CD4-positive, alpha-beta T cell treated with Interleukin-17A for 4 hours (primary cell): Measurements from ENCODE around the gene SLC6A6.

ENCODE experiments used
- DNase-seq: peaks from one replicate; pipeline ENCODE4 v3.0.0-alpha.2; 2020; ENCODE audit warnings: mixed read lengths

SLC6A6 gene

DNA sequence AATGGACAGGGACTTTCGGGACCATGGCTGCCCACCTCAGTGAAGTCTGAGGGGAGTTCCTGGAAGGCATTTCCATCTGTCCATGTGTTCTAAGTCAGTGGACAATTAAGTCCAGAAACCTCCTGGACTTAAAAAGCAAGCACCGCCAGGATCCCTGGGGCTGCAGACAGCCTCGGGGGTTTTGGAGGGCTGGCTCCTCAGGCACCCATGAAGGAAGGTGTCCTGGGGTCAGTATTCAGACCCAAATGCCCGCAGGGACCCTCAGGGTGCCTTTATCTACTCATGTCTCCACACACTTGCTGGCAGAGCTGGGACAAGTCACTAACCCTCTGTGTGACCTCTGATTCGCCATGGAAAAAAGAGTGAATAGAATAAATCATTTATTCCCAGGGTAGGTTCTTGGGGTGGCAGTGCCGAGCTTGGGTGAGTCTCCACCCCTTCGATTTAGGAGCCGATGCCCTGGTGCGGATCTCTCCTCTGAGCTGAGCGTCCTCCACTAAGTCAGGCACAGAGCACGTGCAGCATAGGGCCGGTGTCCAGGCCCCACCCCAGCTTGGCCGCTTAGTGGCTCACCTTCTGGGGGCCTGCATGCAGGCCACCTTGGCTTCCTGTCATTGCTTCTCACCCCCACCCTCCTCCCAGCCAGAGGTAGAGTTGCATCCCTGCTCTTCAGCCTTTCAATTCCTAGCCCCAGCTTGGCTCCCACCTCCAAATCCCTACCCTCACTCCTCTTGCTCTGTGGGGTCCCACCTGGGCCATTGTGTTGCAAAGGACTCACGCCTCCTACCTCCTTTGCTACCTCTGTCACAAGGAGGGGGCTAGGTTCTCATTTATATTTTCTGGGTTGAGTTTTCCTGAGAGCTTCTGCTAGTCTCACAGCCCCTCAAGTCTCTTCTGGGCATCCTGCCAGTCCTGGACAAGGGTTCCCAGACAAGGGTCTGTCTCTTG is 19.9 kb downstream of the SLC6A6 start:
- no peak for DNase-seq

DNA sequence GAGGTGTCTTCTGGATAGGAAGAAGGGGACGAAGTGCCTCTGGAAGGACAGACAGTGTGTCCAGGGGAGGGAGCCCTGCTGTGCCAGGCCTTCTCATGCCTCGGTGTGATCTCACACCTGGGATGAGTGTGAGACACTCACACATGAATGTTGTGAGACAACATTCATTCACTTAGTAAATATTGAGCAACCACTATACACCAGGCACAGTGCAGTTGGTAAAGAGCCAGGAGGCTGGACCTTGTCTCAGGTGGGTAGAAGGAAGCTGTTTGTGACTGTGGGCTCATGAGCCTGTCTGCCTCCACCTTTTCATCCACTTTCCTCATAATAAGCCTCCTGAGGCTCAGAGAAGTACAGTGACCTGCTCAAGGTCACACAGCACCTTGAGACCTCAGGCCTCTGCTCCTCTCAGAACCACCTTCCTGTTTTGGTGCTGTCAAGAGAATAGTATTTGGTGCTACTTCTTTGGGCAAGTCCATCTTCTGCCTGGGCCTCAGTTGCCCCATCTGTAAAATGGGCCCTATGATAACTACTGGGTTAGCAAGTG is 20.9 kb downstream of the SLC6A6 start:
- DNase-seq: no peak

DNA sequence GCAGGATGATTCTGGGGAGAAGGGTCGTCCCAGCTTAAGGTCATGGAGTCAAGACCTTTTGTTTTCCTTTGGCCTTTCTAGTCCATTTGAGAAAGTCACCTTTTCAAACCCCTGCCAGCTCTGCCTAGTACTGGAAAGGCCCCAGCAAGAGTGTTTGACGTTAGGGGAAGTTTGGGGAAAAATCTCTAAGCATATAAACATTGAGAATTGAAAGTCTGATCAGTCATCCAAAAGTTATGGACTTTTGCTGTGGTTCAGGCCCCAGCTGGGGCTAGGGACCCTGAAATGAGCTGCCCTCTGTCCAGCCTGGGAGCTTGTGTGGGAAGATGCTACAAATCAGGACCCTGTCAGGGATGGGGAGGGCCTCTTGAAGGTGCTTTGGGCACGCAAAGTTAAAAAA is 21.6 kb downstream of the SLC6A6 start:
- no peak for DNase-seq

GRCh38 chr3:14424711-14425580 is 22.5 kb downstream of the SLC6A6 start:
- DNase-seq: peak; percentile 73

DNA sequence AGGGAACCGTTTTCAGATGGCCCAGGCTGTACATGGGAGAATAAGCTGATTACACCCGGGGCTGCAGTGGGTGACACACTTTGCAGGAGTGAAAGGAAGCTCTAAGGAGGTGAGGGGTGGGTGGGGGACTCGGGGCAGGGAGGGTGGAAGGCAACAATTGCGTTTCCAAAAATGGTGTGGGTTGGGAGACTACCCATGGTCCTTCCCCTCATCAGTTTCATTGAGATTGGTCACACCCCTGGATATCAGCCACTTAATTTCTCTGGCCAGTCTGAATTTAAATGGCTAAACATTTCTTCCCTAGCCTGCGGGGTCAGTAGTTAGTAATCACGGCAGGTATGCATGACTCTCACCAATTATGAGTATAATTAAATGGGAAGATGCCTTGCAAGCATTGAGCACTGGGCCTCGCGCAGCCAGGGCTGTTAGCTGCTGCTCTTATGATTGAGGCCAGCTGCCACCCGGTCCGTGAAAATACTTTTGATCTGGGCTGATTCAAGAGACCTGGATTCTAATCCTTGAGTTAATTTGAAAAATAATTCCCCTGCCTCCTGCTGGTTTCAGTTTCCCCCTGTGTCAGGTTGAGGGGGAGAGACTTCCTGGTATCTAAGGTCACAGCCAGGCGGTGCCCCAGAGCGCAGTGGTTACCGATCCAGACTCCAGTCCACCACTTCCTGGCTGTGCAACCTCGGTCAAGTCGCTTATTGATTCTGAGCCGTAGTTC is 23.3 kb downstream of the SLC6A6 start:
- DNase-seq: peak; percentile 70

GRCh38 chr3:14426305-14426620 is 23.9 kb downstream of the SLC6A6 start:
- no peak for DNase-seq

GRCh38 chr3:14428087-14429033 is 26.0 kb downstream of the SLC6A6 start:
- no peak for DNase-seq

GRCh38 chr3:14429237-14429636 is 26.8 kb downstream of the SLC6A6 start:
- DNase-seq: peak; percentile 53

DNA sequence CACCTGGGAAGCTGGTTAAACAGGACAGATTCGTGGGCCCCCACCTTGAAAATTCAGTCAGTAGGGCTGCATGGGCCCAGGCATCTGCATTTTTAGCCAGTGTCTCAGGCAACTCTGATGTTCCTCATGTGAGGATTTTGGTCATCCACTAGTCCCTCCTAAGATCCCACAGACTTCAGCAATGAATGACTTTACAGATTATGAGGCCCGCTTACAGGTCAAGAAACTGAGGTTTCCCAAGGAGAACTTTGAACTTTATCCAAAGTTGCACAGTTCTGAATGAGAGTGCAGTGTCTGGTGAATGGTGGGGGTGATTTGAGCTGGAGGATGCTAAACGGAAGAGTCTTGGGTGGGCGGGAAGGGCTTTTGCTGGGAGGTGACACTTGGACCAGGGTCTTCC is 27.2 kb downstream of the SLC6A6 start:
- no peak for DNase-seq

DNA sequence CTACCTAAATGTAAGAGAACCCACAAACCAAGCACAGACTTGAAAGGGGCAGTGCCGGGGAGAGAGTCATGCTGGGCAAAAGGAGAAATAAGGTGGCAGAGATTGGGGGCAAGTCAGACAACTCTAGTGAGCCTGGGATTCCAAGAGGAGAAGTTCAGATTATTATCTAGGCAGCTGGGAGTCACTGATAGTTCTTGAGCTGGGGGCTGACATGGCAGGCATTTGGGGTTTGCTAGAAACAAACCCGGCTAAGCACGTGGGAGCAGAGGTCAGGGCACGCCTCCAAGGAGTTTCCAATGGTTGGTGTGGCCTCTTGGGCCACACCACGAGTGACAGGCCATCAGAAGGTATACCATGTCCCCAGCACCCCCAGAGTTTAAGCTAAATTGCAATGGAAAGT is 27.6 kb downstream of the SLC6A6 start:
- DNase-seq: no peak

- DNase-seq: no peak
Observed at GRCh38 chr3:14430706-14431451, 28.5 kb downstream of the SLC6A6 start.

DNA sequence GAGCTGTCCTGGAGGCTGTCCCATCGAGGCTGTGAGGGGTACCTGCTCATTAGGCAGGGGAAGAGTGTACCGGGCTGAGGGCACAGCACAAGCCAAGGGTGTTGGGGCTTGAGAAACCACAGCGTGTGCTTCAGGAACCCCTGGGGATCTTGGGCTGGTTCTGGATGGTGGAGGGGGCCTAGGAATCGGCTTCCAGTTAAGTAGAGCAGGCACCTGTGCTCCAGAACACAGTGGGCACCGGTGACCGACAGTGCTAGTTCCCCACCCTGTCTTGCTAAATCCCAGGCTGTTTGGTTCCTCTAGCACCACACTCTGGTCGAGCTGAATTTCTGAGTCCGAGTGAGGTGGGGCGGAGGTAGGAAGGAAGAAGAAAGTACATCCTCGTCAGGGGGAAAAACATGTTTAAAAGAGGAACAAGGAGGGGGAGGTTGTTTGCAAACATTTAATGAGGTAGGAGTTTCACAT is 29.1 kb downstream of the SLC6A6 start:
- DNase-seq: peak; percentile 31

- peak; percentile 96 for DNase-seq
Observed at GRCh38 chr3:14431917-14432834, 29.8 kb downstream of the SLC6A6 start.

- DNase-seq: peak; percentile 38
Observed at GRCh38 chr3:14433106-14433505, 30.7 kb downstream of the SLC6A6 start.

DNA sequence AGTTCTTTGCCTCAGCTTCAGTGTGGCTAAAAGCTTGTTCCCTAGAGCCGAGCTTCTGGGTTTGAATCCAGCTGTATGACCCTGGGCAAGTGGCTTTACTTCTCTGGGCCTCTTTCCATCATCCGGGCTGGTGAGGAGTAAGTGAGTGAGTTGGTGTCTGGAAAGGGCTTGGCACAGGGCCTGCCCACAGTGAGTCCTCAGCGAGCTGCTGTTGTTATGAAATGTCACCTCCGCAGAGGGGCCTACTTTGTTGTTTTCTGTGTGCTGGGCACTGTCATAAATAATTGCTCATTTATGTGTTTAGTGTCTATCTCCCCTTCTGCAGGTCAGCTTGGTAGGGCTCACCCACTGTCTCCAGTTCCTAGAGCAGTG is 31.7 kb downstream of the SLC6A6 start:
- peak; percentile 53 for DNase-seq

DNA sequence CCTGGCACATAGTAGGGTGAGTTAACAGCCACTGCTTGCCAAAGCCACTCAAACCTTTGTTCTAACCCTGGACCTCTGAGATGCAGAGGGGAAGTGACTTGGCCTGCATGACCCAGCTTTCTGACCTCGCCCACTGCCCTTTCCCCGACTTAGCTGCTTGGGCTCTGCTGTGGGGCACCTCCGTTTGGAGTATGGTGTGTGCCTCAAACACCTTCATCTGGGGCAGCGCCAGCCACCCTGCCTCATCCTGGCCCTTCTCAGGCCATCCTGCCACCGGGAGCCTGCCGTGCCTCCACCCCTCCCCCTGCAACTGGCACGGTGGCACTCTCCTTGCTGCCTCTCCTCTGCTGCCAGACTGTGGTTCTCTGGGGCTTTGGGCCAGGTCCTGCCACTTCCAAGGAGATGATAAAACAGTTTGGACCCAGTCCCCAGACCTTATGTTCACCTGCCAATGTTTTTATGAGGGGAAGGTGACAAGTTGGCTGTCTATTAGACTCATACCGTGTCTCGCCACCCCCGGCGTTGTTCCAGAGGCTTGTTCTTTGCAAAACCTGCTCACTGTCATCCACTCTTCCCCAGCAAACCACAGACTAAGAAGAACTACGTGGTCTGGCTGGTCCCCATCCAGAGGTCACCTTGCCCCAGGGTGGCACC is 32.2 kb downstream of the SLC6A6 start:
- no peak for DNase-seq

GRCh38 chr3:14435175-14436014 is 33.0 kb downstream of the SLC6A6 start:
- no peak for DNase-seq

GRCh38 chr3:14436954-14437281 is 34.5 kb downstream of the SLC6A6 start:
- DNase-seq: no peak
